Liver (tissue), 3 donors: ENCODE results near the gene TEX11.

Experiments
- GABPA ChIP-seq, 2 donors: IDR thresholded peaks in 1 of 2; conservative IDR thresholded peaks in 1 of 2; 2 replicates each; pipeline ENCODE4 v1.6.1; 2016; ENCODE audit warnings: antibody characterized with exemption in 2 of 2, mild to moderate bottlenecking in 1 of 2, moderate library complexity in 1 of 2
- HNF4A ChIP-seq, 2 donors: conservative IDR thresholded peaks; 2 replicates each; pipeline ENCODE4 v1.6.1; 2016; ENCODE audit warnings: antibody characterized with exemption in 2 of 2, mild to moderate bottlenecking in 2 of 2
- JUND ChIP-seq, 2 donors: IDR thresholded peaks; 2 replicates each; pipeline ENCODE4 v1.6.1; 2016; ENCODE audit warnings: antibody characterized with exemption in 2 of 2
- TF ChIP-seq, protein P1 (sequence below): fragments of 150-350 bp; IDR thresholded peaks from 2 replicates; pipeline ENCODE4 v1.5.1; 2017; ENCODE audit warnings: improper control_type of control experiment, low read depth, low read length; ENCODE audit not compliant: missing input control
- TF ChIP-seq, protein P2 (sequence below): IDR thresholded peaks from 2 replicates; pipeline ENCODE4 v1.6.1; 2016; ENCODE audit warnings: antibody characterized with exemption
- TF ChIP-seq, protein P3 (sequence below): IDR thresholded peaks from 2 replicates; pipeline ENCODE4 v1.6.1; 2016; ENCODE audit warnings: antibody characterized with exemption, mild to moderate bottlenecking
- TF ChIP-seq, protein P4 (sequence below): IDR thresholded peaks from 2 replicates; pipeline ENCODE4 v1.6.1; 2016; ENCODE audit warnings: antibody characterized with exemption
- donor health status: healthy.
- donor health status: healthy.

DNA sequence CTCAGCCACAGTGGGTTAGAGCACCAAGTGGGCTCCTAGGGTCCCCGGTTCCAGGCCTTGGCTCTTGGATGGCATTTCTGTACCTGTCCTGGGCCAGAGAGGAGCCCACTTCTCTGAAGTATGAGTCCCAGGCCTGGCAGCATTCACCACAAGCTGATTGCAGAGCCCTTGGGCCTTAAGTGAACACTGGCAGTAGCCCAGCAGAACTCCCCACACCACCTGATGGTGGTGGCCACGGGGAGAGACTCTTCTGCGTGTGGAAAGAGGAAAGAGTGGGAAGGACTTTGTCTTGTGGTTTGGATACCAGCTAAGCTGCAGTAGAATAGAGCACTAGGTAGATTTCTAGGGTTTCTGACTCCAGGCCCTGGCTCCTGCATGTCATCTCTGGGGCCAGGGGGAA lies 359.1 kb downstream of the TEX11 start:
- TF ChIP-seq, protein P1, sequence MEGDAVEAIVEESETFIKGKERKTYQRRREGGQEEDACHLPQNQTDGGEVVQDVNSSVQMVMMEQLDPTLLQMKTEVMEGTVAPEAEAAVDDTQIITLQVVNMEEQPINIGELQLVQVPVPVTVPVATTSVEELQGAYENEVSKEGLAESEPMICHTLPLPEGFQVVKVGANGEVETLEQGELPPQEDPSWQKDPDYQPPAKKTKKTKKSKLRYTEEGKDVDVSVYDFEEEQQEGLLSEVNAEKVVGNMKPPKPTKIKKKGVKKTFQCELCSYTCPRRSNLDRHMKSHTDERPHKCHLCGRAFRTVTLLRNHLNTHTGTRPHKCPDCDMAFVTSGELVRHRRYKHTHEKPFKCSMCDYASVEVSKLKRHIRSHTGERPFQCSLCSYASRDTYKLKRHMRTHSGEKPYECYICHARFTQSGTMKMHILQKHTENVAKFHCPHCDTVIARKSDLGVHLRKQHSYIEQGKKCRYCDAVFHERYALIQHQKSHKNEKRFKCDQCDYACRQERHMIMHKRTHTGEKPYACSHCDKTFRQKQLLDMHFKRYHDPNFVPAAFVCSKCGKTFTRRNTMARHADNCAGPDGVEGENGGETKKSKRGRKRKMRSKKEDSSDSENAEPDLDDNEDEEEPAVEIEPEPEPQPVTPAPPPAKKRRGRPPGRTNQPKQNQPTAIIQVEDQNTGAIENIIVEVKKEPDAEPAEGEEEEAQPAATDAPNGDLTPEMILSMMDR, result no peak
- TF ChIP-seq GABPA (IDR thresholded peaks at IDR 0.05 in 1 of 2, conservative IDR thresholded peaks at IDR 0.05 in 1 of 2) (no peak), HNF4A (conservative IDR thresholded peaks at IDR 0.05) (no peak), JUND (IDR thresholded peaks at IDR 0.05) (no peak)
- TF ChIP-seq, protein P2, sequence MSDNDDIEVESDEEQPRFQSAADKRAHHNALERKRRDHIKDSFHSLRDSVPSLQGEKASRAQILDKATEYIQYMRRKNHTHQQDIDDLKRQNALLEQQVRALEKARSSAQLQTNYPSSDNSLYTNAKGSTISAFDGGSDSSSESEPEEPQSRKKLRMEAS, result no peak
- TF ChIP-seq, protein P3, sequence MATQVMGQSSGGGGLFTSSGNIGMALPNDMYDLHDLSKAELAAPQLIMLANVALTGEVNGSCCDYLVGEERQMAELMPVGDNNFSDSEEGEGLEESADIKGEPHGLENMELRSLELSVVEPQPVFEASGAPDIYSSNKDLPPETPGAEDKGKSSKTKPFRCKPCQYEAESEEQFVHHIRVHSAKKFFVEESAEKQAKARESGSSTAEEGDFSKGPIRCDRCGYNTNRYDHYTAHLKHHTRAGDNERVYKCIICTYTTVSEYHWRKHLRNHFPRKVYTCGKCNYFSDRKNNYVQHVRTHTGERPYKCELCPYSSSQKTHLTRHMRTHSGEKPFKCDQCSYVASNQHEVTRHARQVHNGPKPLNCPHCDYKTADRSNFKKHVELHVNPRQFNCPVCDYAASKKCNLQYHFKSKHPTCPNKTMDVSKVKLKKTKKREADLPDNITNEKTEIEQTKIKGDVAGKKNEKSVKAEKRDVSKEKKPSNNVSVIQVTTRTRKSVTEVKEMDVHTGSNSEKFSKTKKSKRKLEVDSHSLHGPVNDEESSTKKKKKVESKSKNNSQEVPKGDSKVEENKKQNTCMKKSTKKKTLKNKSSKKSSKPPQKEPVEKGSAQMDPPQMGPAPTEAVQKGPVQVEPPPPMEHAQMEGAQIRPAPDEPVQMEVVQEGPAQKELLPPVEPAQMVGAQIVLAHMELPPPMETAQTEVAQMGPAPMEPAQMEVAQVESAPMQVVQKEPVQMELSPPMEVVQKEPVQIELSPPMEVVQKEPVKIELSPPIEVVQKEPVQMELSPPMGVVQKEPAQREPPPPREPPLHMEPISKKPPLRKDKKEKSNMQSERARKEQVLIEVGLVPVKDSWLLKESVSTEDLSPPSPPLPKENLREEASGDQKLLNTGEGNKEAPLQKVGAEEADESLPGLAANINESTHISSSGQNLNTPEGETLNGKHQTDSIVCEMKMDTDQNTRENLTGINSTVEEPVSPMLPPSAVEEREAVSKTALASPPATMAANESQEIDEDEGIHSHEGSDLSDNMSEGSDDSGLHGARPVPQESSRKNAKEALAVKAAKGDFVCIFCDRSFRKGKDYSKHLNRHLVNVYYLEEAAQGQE, result no peak
- TF ChIP-seq, protein P4, sequence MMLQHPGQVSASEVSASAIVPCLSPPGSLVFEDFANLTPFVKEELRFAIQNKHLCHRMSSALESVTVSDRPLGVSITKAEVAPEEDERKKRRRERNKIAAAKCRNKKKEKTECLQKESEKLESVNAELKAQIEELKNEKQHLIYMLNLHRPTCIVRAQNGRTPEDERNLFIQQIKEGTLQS, result no peak
